ENCODE results near the gene INPP5F.

DNA sequence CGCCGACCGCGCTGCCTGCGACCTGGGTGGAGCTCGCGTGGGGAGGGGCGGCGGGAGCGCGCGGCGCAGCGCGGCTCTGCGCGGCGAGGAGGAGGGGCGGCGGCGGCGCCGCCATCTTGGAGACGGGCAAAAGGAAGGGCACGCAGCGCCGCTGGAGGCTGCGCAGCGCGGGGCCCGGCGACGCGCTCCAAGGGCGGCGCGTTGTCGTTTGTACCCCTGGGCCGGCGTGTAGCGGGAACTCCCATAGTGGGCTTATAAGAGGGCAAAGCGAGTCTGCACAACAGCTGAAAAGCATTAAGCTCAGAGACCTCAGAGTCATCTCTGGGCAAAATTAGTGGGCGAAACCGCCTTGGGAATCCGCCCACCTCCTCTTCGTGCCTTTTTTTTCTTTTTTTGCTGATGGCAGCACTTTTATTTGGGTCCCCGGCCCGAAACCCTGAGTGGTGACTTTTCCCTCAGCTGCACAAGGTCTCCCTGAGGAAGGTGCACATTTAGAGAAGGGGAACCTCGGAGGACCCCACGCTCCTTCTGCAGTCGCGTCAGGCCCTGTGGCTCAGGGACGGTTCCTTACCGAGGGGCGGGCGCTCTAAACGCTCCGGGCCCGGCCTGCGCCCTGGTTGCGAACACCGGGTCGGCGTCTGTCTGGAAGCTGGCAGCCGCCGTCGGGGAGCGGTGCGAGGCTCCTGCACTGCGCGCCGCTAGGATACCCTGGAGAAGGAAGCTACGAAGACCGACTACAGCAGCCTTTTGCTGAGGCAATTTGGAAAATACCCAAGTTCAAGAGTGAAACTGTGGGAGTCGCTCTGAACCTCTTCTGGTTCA lies 147.2 kb downstream of the INPP5F start:
- TF ChIP-seq POLR2AphosphoS5 (IDR thresholded peaks at IDR 0.05; ENCODE audit: low read depth, low read length), result peak; percentile 41; the same call in 1 of the 2 replicates
- peak; percentile 58 for TF ChIP-seq POLR2A (IDR thresholded peaks at IDR 0.05; ENCODE audit: low read depth, low read length)

Measured in GM12892 (cell line).